Transverse colon (tissue), 4 donors: ENCODE results near the gene CALHM3. TPM values are rescaled to one million over a fixed set of nuclear protein-coding genes. Genes with fewer than 3 reads are reported as not detected.
A peak's percentile ranks its signal among the peaks of the same experiment; 100 is the strongest.

Experiments used
- DNase-seq: peaks from one replicate; pipeline ENCODE4 v3.0.0-alpha.2; 2019
- H3K27ac ChIP-seq, 4 donors: fragments of 200-600 bp; sonication (generic); 2 replicates each; pipeline ENCODE4 v1.5.1; 2016 to 2018; ENCODE audit warnings: inconsistent platforms in 4 of 4
- H3K27me3 ChIP-seq: fragments of 200-600 bp; sonication (generic); 2 replicates; pipeline ENCODE4 v1.5.1; 2017; ENCODE audit warnings: inconsistent platforms
- H3K36me3 ChIP-seq, 4 donors: fragments of 200-600 bp; sonication (generic); 2 replicates each; pipeline ENCODE4 v1.5.1; 2017 to 2019; ENCODE audit warnings: inconsistent platforms in 4 of 4
- H3K4me1 ChIP-seq, 4 donors: fragments of 200-600 bp; sonication (generic); 2 replicates each; pipeline ENCODE4 v1.5.1; 2017 to 2020; ENCODE audit warnings: inconsistent platforms in 4 of 4
- H3K4me3 ChIP-seq, 4 donors: fragments of 200-600 bp; sonication (generic); 1 replicate in 1 of 4; 2 replicates in 3 of 4; pipeline versions ENCODE4 v1.5.1 to v1.6.1; 2017 to 2019; ENCODE audit warnings: inconsistent platforms in 4 of 4
- H3K9me3 ChIP-seq, 2 donors: fragments of 200-600 bp; sonication (generic); 2 replicates each; pipeline ENCODE4 v1.5.1; 2017 to 2019; ENCODE audit warnings: inconsistent platforms in 2 of 2
- CTCF ChIP-seq, 5 experiments: fragments of 200-600 bp in 3 of 5; fragments of 450-650 bp in 2 of 5; sonication (generic) in 3 of 5; IDR thresholded peaks; 1 replicate in 2 of 5; 2 replicates in 3 of 5; pipeline ENCODE4 v1.5.1; 2016 to 2017; ENCODE audit warnings: antibody characterized with exemption in 5 of 5, inconsistent platforms in 3 of 5, mild to moderate bottlenecking in 2 of 5, moderate library complexity in 1 of 5
- EP300 ChIP-seq: sonication (generic); formaldehyde crosslinking; IDR thresholded peaks from one replicate; pipeline ENCODE4 v1.6.1; 2017; ENCODE audit warnings: antibody characterized with exemption, low read depth
- POLR2A ChIP-seq: fragments of 450-650 bp; IDR thresholded peaks from one replicate; pipeline ENCODE4 v1.6.1; 2016; ENCODE audit warnings: antibody characterized with exemption, mild to moderate bottlenecking, moderate library complexity
- POLR2AphosphoS5 ChIP-seq, 3 donors: sonication (generic); formaldehyde crosslinking; IDR thresholded peaks; one replicate each; pipeline ENCODE4 v1.6.1; 2016; ENCODE audit warnings: antibody characterized with exemption in 3 of 3
- WGBS, 2 donors: methylation state at CpG; one replicate each; pipeline ENCODE4 v1.1.5; 2018; ENCODE audit warnings: low coverage in 1 of 2; 5-methylcytosine and 5-hydroxymethylcytosine counted together
- in situ Hi-C, 4 donors: fragments of 200-750 bp; cut with MboI; loops; one replicate each; pipeline versions ENCODE4 v1.15.0 to v1.15.1; 2017; ENCODE audit warnings: low sequenced_read_pairs in 3 of 4, low pct_ligation_motif_present in 1 of 4, low pct_unique_long_range_greater_than_20kb in 1 of 4
- intact Hi-C: fragments of 100-400 bp; cut with DNase I; formaldehyde crosslinking; loops from one replicate; pipeline ENCODE4 v1.15.1; 2023; ENCODE audit warnings: low total_unique reads
- total RNA-seq, 4 donors: library from RNA; depleted of rRNA; stranded (reverse); fragments of >200 nt; gene quantifications; one replicate each; pipeline ENCODE4 v1.1.0, GENCODE V29; 2016

The CALHM3 gene
- total RNA-seq, 4 donors from 2014 or later = not detected

GRCh38 chr10:103493916-103494877 lies 15.2 kb upstream of the CALHM3 start:
- Histone ChIP-seq H3K36me3 (no peaks in the 10 kb centered on the region), H3K27ac (peak overlapping the region in 1 of 4 donors; percentile 31), H3K4me1 (peaks cover 5 to 24% (median 12%) of the 10 kb centered on the region in 4 donors), H3K4me3 (peak overlapping the region; percentile 35 to 64 (median 54)), H3K27me3 (peaks cover 42% of the 10 kb centered on the region), H3K9me3 (no peaks in the 10 kb centered on the region)
- intact Hi-C loops (no loop called here), in situ Hi-C loops (no loop called here)
- no peak for DNase-seq
- TF ChIP-seq POLR2AphosphoS5 (IDR thresholded peaks at IDR 0.05) = no peak
- no peak for TF ChIP-seq CTCF (IDR thresholded peaks at IDR 0.05)
- TF ChIP-seq EP300 = no peak
- no peak for TF ChIP-seq POLR2A
- 9% methylated on average over 27 of the region's 92 CpGs; no CpG with 5 or more reads in 1 of the 2 donors for WGBS, 2 donors

- in situ Hi-C loops = no loop called here
- Histone ChIP-seq H3K27me3 (peaks cover 42% of the 10 kb centered on the region), H3K4me1 (peaks cover 5 to 24% (median 12%) of the 10 kb centered on the region in 4 donors), H3K27ac (peak within 1 kb of the TSS in 1 of 4 donors; percentile 32), H3K9me3 (no peaks in the 10 kb centered on the region), H3K4me3 (peak within 1 kb of the TSS; percentile 35 to 64 (median 54)), H3K36me3 (no peaks in the 10 kb centered on the region)
- WGBS, 2 donors = 5% methylated on average over 33 of the region's 65 CpGs; no CpG with 5 or more reads in 1 of the 2 donors
- TF ChIP-seq POLR2A (no peak), POLR2AphosphoS5 (IDR thresholded peaks at IDR 0.05) (no peak), CTCF (IDR thresholded peaks at IDR 0.05) (no peak), EP300 (no peak)
- intact Hi-C loops = no loop called here
- no peak for DNase-seq
These were observed 14.4 kb upstream of the CALHM3 start, which contains the start of gene NEURL1 for GRCh38 chr10:103493362-103493915. TSS of gene NEURL1 (plus strand) at chr10:103493705. CDS start at chr10:103494388, 683 bp downstream.

- 72% methylated on average over 5 of the region's 5 CpGs; no CpG with 5 or more reads in 1 of the 2 donors for WGBS, 2 donors
- peaks cover 5 to 24% (median 12%) of the 10 kb centered on the region in 4 donors for H3K4me1 ChIP-seq
- H3K27me3 ChIP-seq = peaks cover 42% of the 10 kb centered on the region
- intact Hi-C loops (no loop called here), in situ Hi-C loops (no loop called here)
- DNase-seq = no peak
- H3K4me3 ChIP-seq = peak overlapping the region in 1 of 4 donors; percentile 63
- H3K27ac ChIP-seq = peak overlapping the region in 1 of 4 donors; percentile 32
- TF ChIP-seq POLR2A = no peak
- no peak for TF ChIP-seq CTCF (IDR thresholded peaks at IDR 0.05)
- TF ChIP-seq POLR2AphosphoS5 (IDR thresholded peaks at IDR 0.05) = no peak
- TF ChIP-seq EP300 = no peak
- H3K36me3 ChIP-seq = no peaks in the 10 kb centered on the region
- no peaks in the 10 kb centered on the region for H3K9me3 ChIP-seq
These were observed 13.7 kb upstream of the CALHM3 start for GRCh38 chr10:103492655-103493261.
